Measurements from ENCODE around the gene HS3ST6. TPM values are rescaled to one million over a fixed set of nuclear protein-coding genes. Genes with fewer than 3 reads are reported as not detected.

The HS3ST6 gene
- total RNA-seq, 3 donors from 2014 or later (not counting 1 experiment from before 2014, with no cell fraction given): not detected

DNA sequence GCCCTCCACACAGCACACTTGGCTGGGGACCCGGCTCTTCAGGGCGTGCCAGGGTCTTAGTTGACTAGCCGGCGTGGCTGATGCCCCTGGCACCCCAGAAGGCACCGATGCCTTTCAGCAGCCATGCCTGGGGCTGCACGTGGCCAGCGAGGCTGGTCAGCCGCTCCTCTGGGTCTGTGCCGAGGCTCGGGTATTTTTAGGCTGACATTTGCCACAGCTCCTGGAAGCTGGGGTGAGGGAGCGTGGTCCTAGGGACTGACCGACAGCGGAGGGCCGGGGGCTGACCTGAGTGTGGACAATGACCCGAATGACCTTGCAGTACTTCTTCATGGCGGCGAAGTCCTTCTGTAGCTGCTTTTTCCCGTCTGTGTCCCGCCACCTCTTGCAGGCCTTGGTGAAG is 32.3 kb upstream of the HS3ST6 start:
- H3K9me3 Mint-ChIP-seq: no peaks in the 10 kb centered on the region
- no peaks in the 10 kb centered on the region for H3K36me3 Mint-ChIP-seq
- Histone ChIP-seq H3K27ac (ENCODE audit: low read length) (no peak overlapping the region), H3K9me3 (ENCODE audit: control insufficient read depth, insufficient read depth, low read length) (no peaks in the 10 kb centered on the region), H3K27me3 (ENCODE audit: control insufficient read depth, insufficient read depth, low read length) (no peaks in the 10 kb centered on the region), H3K4me3 (ENCODE audit: low read length) (no peak overlapping the region), H3K4me1 (ENCODE audit: control insufficient read depth, insufficient read depth, low read length) (no peaks in the 10 kb centered on the region), H3K36me3 (ENCODE audit: control insufficient read depth, insufficient read depth, low read length) (no peaks in the 10 kb centered on the region)
- no peaks in the 10 kb centered on the region for H3K4me1 Mint-ChIP-seq
- ATAC-seq: no peak
- no peak for DNase-seq
- 92% methylated on average over 19 of the region's 19 CpGs for WGBS (ENCODE audit: insufficient coverage)
- H3K27me3 Mint-ChIP-seq (ENCODE audit: low read depth in 2 of 2): peaks cover 0 to 3% of the 10 kb centered on the region in 2 donors
- no peak for TF ChIP-seq CTCF (IDR thresholded peaks at IDR 0.05)
- no peak overlapping the region for H3K27ac Mint-ChIP-seq
- no peak overlapping the region for H3K4me3 Mint-ChIP-seq
- intact Hi-C loops (cut with micrococcal nuclease): no loop called here

GRCh38 chr16:1950047-1950446 is 31.8 kb upstream of the HS3ST6 start:
- Mint-ChIP-seq H3K9me3 (no peaks in the 10 kb centered on the region), H3K36me3 (no peaks in the 10 kb centered on the region), H3K27ac (no peak overlapping the region), H3K4me3 (no peak overlapping the region), H3K4me1 (no peaks in the 10 kb centered on the region), H3K27me3 (ENCODE audit: low read depth in 2 of 2) (peaks cover 0 to 3% of the 10 kb centered on the region in 2 donors)
- no peaks in the 10 kb centered on the region for H3K36me3 ChIP-seq (ENCODE audit: control insufficient read depth, insufficient read depth, low read length)
- no peaks in the 10 kb centered on the region for H3K4me1 ChIP-seq (ENCODE audit: control insufficient read depth, insufficient read depth, low read length)
- H3K27ac ChIP-seq (ENCODE audit: low read length): no peak overlapping the region
- intact Hi-C loops (cut with micrococcal nuclease): no loop called here
- H3K27me3 ChIP-seq (ENCODE audit: control insufficient read depth, insufficient read depth, low read length): no peaks in the 10 kb centered on the region
- no peak for ATAC-seq
- H3K9me3 ChIP-seq (ENCODE audit: control insufficient read depth, insufficient read depth, low read length): no peaks in the 10 kb centered on the region
- WGBS (ENCODE audit: insufficient coverage): 81% methylated on average over 7 of the region's 7 CpGs
- no peak for DNase-seq
- no peak overlapping the region for H3K4me3 ChIP-seq (ENCODE audit: low read length)
- no peak for TF ChIP-seq CTCF (IDR thresholded peaks at IDR 0.05)

GRCh38 chr16:1949507-1949906 is 31.3 kb upstream of the HS3ST6 start:
- Histone ChIP-seq H3K4me3 (ENCODE audit: low read length) (no peak overlapping the region), H3K27me3 (ENCODE audit: control insufficient read depth, insufficient read depth, low read length) (no peaks in the 10 kb centered on the region), H3K36me3 (ENCODE audit: control insufficient read depth, insufficient read depth, low read length) (no peaks in the 10 kb centered on the region), H3K4me1 (ENCODE audit: control insufficient read depth, insufficient read depth, low read length) (no peaks in the 10 kb centered on the region), H3K27ac (ENCODE audit: low read length) (no peak overlapping the region), H3K9me3 (ENCODE audit: control insufficient read depth, insufficient read depth, low read length) (no peaks in the 10 kb centered on the region)
- 91% methylated on average over 10 of the region's 11 CpGs for WGBS (ENCODE audit: insufficient coverage)
- ATAC-seq (no peak), DNase-seq (no peak)
- Mint-ChIP-seq H3K9me3 (no peaks in the 10 kb centered on the region), H3K36me3 (no peaks in the 10 kb centered on the region), H3K4me1 (peaks cover 1 to 2% of the 10 kb centered on the region in 2 donors), H3K4me3 (no peak overlapping the region), H3K27ac (no peak overlapping the region), H3K27me3 (ENCODE audit: low read depth in 2 of 2) (peaks cover 0 to 3% of the 10 kb centered on the region in 2 donors)
- intact Hi-C loops (cut with micrococcal nuclease): no loop called here
- no peak for TF ChIP-seq CTCF (IDR thresholded peaks at IDR 0.05)

DNA sequence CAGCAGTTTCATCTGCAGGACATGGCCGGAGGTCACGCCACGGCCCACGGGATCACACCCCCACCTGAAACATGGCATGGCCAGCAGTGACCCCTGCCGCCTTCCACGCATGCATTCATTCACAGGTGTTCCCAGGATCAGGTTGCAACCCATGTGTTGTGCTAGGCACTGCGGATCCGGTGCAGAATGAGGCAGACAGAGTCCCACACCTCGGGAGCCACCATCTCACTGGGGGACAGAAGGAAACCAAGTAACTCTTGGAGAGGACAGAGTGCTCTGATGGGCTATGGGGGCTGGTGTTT is 29.1 kb upstream of the HS3ST6 start:
- 93% methylated on average over 9 of the region's 9 CpGs for WGBS (ENCODE audit: insufficient coverage)
- no peaks in the 10 kb centered on the region for H3K36me3 ChIP-seq (ENCODE audit: control insufficient read depth, insufficient read depth, low read length)
- Mint-ChIP-seq H3K27ac (no peak overlapping the region), H3K4me1 (peaks cover 6 to 16% of the 10 kb centered on the region in 2 donors), H3K4me3 (no peak overlapping the region), H3K9me3 (no peaks in the 10 kb centered on the region), H3K27me3 (ENCODE audit: low read depth in 2 of 2) (no peaks in the 10 kb centered on the region), H3K36me3 (no peaks in the 10 kb centered on the region)
- no peak overlapping the region for H3K4me3 ChIP-seq (ENCODE audit: low read length)
- intact Hi-C loops (cut with micrococcal nuclease): no loop called here
- no peak for TF ChIP-seq CTCF (IDR thresholded peaks at IDR 0.05)
- peaks cover 10% of the 10 kb centered on the region for H3K4me1 ChIP-seq (ENCODE audit: control insufficient read depth, insufficient read depth, low read length)
- no peak overlapping the region for H3K27ac ChIP-seq (ENCODE audit: low read length)
- DNase-seq: no peak
- no peaks in the 10 kb centered on the region for H3K27me3 ChIP-seq (ENCODE audit: control insufficient read depth, insufficient read depth, low read length)
- ATAC-seq: no peak
- no peaks in the 10 kb centered on the region for H3K9me3 ChIP-seq (ENCODE audit: control insufficient read depth, insufficient read depth, low read length)

All from natural killer cell (primary cell).